ENCODE measurements around the gene PLK5.

- TF ChIP-seq NFIC (IDR thresholded peaks at IDR 0.05): no peak
- TF ChIP-seq, protein P1, sequence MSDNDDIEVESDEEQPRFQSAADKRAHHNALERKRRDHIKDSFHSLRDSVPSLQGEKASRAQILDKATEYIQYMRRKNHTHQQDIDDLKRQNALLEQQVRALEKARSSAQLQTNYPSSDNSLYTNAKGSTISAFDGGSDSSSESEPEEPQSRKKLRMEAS (IDR thresholded peaks at IDR 0.05): no peak
- no peak for TF ChIP-seq YY1 (IDR thresholded peaks at IDR 0.05; ENCODE audit: low read depth)
- no peak for TF ChIP-seq EGR1 (IDR thresholded peaks at IDR 0.05)
- no peak for TF ChIP-seq TEAD4 (IDR thresholded peaks at IDR 0.05)
- no peak for TF ChIP-seq REST (IDR thresholded peaks at IDR 0.05; ENCODE audit: low read depth)
- TF ChIP-seq TAF1 (IDR thresholded peaks at IDR 0.05; ENCODE audit: low read depth): no peak
- TF ChIP-seq USF1 (IDR thresholded peaks at IDR 0.05): no peak
- TF ChIP-seq CEBPB (IDR thresholded peaks at IDR 0.05): no peak
- TF ChIP-seq EP300 (IDR thresholded peaks at IDR 0.05; ENCODE audit: borderline replicate concordance): no peak
- no peak for TF ChIP-seq FOXM1 (IDR thresholded peaks at IDR 0.05; ENCODE audit: borderline replicate concordance, low read depth)
- no peak for TF ChIP-seq RAD21 (IDR thresholded peaks at IDR 0.05; ENCODE audit: low read depth)
- TF ChIP-seq ZBTB7A (IDR thresholded peaks at IDR 0.05; ENCODE audit: low read depth): no peak
Measured at GRCh38 chr19:1579222-1579621, 55.3 kb downstream of the PLK5 start.

Measured in Ishikawa (cell line).